Measurements from ENCODE around the gene UTP3. TPM values are rescaled to one million over a fixed set of nuclear protein-coding genes. Genes with fewer than 3 reads are reported as not detected.
"Not testable (repeated sequence)": the region's sequence is repeated elsewhere in the genome, so short reads cannot be mapped to it uniquely, and the experiment has no call there.

Gene UTP3
- 28.0 TPM for polyA plus RNA-seq (2013, experiment 1 of 2)
- polyA plus RNA-seq (2013, experiment 2 of 2): 31.3 TPM

DNA sequence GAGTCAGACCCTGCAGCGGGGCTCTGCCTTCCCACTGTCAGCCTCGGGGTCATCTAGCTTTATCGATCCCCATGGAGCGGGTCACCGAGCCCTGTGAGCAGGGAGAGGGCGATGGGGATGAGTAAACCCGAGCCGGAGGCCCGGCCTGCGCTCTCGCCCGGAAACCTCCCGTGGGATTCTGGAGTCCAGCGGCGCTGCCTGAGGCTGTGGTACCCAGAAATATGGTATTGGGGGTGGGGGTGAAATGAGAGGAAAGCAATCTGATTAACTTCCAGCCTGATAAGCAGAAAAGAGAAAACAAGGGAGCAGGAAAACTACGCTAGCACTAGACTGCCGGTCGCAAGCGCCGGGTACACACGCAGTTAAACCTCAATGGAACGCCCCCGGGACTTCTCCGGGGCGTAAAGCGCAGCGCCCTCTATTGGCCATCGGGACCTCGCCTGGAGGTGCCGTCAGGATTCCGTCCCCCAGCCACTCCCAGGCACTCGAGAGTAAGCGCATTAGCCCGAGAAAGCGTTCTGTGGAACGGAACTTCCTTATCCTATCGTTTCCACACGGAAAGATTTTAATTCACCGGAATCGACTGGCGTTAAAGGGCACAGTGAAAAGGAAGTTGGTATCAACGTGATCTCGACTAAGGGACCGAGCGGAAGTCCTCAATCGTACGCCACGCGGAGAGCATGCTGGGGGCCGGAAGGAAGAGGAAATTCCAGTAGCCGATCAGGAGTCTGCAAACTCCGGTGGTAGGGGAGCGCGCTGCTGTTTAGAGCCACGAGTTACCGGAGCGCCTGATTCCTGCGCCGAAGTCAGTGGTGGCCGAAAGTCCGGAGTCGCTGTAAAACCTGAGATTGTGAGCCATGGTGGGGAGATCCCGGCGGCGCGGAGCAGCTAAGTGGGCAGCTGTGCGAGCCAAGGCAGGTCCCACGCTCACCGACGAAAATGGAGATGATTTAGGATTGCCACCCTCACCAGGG, at the start of gene UTP3:
Gene UTP3 (plus strand): TSS at position 712 of the 974 bp plus-strand sequence. CDS start 146 bp downstream, at position 858.
- Histone ChIP-seq H3K4me1 (ENCODE audit: control insufficient read depth, insufficient read depth, low read length, poor library complexity, severe bottlenecking) (peaks cover 2% of the 10 kb centered on the region), H3K36me3 (ENCODE audit: control insufficient read depth, insufficient read depth, low read length) (peaks cover 24% of the 10 kb centered on the region), H3K27ac (ENCODE audit: low read depth, low read length, severe bottlenecking) (peak within 1 kb of the TSS; percentile 90), H3K4me3 (ENCODE audit: extremely low read depth, insufficient read depth, low read length, poor library complexity, severe bottlenecking) (peak within 1 kb of the TSS; percentile 91), H3K9me3 (ENCODE audit: control insufficient read depth, low read length) (no peaks in the 10 kb centered on the region)
- WGBS, 2 experiments (ENCODE audit: insufficient coverage in 2 of 2): 1% methylated on average over 45 to 54 of the region's 70 CpGs

GRCh38 chr4:70640192-70640591, 48.1 kb upstream of the UTP3 start:
- Histone ChIP-seq H3K27ac (ENCODE audit: low read depth, low read length, severe bottlenecking) (no peak overlapping the region), H3K4me1 (ENCODE audit: control insufficient read depth, insufficient read depth, low read length, poor library complexity, severe bottlenecking) (no peaks in the 10 kb centered on the region), H3K36me3 (ENCODE audit: control insufficient read depth, insufficient read depth, low read length) (no peaks in the 10 kb centered on the region), H3K4me3 (ENCODE audit: extremely low read depth, insufficient read depth, low read length, poor library complexity, severe bottlenecking) (no peak overlapping the region), H3K9me3 (ENCODE audit: control insufficient read depth, low read length) (no peaks in the 10 kb centered on the region)
- WGBS, 2 experiments (ENCODE audit: insufficient coverage in 2 of 2): 57 to 83% methylated on average over 1 of the region's 2 CpGs

DNA sequence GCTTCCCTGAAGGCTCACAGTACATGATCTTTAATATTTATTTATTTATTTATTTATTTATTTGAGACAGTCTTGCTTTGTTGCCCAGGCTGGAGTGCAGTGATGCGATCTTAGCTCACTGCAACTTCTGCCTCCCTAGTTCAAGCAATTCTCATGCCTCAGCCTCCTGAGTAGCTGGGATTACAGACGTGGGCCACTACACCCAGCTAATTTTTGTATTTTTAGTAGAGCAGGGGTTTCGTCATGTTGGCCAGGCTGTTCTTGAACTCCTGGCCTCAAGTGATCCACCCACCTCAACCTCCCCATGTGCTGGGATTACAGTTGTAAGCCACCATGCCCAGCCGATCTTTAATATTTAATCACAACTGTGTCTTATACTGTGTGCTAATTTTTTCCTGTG, 37.6 kb upstream of the UTP3 start:
- not testable (repeated sequence) for H3K27ac ChIP-seq (ENCODE audit: low read depth, low read length, severe bottlenecking); H3K4me1 ChIP-seq (ENCODE audit: control insufficient read depth, insufficient read depth, low read length, poor library complexity, severe bottlenecking); H3K9me3 ChIP-seq (ENCODE audit: control insufficient read depth, low read length); H3K4me3 ChIP-seq (ENCODE audit: extremely low read depth, insufficient read depth, low read length, poor library complexity, severe bottlenecking); H3K36me3 ChIP-seq (ENCODE audit: control insufficient read depth, insufficient read depth, low read length)
- WGBS, 2 experiments (ENCODE audit: insufficient coverage in 2 of 2): 66 to 75% methylated on average over 2 of the region's 4 CpGs

DNA sequence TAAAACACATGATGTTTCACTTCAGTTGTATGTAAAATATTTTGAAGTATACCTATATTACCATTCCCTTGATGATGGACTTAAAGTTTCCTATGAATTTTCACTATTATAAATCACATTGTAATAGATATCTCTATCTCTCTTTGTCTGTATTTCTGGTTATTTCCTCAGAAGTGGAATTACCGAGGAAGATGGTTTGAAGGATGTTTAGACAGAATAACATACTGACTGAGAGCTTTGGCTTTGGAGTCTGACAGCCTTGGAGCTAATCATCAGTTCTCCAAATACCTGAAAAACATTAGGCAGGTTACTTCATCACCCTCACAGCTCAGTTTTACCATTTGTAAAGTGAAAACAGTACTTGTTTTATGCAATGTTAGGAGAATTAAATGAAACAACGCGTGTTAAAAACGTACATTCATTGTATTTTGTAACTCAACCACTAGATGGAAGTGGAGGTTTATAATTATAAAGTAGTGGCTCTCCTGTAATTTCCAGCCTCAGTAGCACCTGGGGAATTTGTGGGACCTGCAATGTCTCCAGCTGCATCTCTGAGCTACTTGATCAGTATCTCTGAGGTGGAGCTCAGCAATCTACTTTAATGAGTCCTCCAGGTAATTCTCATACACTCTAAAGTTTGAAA, 36.3 kb upstream of the UTP3 start:
- Histone ChIP-seq H3K9me3 (ENCODE audit: control insufficient read depth, low read length) (no peaks in the 10 kb centered on the region), H3K4me1 (ENCODE audit: control insufficient read depth, insufficient read depth, low read length, poor library complexity, severe bottlenecking) (no peaks in the 10 kb centered on the region), H3K4me3 (ENCODE audit: extremely low read depth, insufficient read depth, low read length, poor library complexity, severe bottlenecking) (no peak overlapping the region), H3K36me3 (ENCODE audit: control insufficient read depth, insufficient read depth, low read length) (no peaks in the 10 kb centered on the region), H3K27ac (ENCODE audit: low read depth, low read length, severe bottlenecking) (no peak overlapping the region)
- no CpG with 5 or more reads among the region's 4 CpGs for WGBS, 2 experiments (ENCODE audit: insufficient coverage in 2 of 2)

DNA sequence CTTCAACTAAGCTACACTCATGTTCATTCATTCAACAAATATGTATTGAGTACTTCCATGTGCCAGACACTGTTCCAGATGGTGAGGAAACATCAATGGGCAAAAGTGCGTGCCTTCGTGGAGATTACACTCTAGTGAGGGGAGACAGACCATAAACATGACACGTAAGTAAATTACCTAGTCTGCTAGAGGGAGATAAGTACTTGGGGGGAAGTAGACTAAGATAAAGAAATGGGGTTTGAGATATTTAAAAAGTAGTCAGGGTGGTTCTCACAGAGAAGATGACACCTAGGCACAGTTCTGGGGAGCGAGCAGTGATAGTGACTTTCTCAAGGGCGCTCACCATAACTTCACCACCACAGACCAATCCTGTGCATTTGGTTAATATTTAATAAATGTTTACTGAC, 33.7 kb upstream of the UTP3 start:
- no peaks in the 10 kb centered on the region for H3K36me3 ChIP-seq (ENCODE audit: control insufficient read depth, insufficient read depth, low read length)

GRCh38 chr4:70657326-70657725, 31.0 kb upstream of the UTP3 start:
- no peaks in the 10 kb centered on the region for H3K36me3 ChIP-seq (ENCODE audit: control insufficient read depth, insufficient read depth, low read length)
- no peak overlapping the region for H3K4me3 ChIP-seq (ENCODE audit: extremely low read depth, insufficient read depth, low read length, poor library complexity, severe bottlenecking)
- H3K4me1 ChIP-seq (ENCODE audit: control insufficient read depth, insufficient read depth, low read length, poor library complexity, severe bottlenecking): no peaks in the 10 kb centered on the region
- 100% methylated on average over 1 of the region's 5 CpGs; no CpG with 5 or more reads in 1 of the 2 experiments for WGBS, 2 experiments (ENCODE audit: insufficient coverage in 2 of 2)
- H3K9me3 ChIP-seq (ENCODE audit: control insufficient read depth, low read length): no peaks in the 10 kb centered on the region
- H3K27ac ChIP-seq (ENCODE audit: low read depth, low read length, severe bottlenecking): no peak overlapping the region

More for the DNA sequence above, 33.7 kb upstream of the UTP3 start:
- WGBS, 2 experiments (ENCODE audit: insufficient coverage in 2 of 2): 93 to 97% methylated on average over 3 of the region's 5 CpGs
- no peaks in the 10 kb centered on the region for H3K4me1 ChIP-seq (ENCODE audit: control insufficient read depth, insufficient read depth, low read length, poor library complexity, severe bottlenecking)
- no peaks in the 10 kb centered on the region for H3K9me3 ChIP-seq (ENCODE audit: control insufficient read depth, low read length)
- no peak overlapping the region for H3K4me3 ChIP-seq (ENCODE audit: extremely low read depth, insufficient read depth, low read length, poor library complexity, severe bottlenecking)
- no peak overlapping the region for H3K27ac ChIP-seq (ENCODE audit: low read depth, low read length, severe bottlenecking)

- Histone ChIP-seq H3K4me3 (ENCODE audit: extremely low read depth, insufficient read depth, low read length, poor library complexity, severe bottlenecking) (no peak overlapping the region), H3K27ac (ENCODE audit: low read depth, low read length, severe bottlenecking) (no peak overlapping the region), H3K4me1 (ENCODE audit: control insufficient read depth, insufficient read depth, low read length, poor library complexity, severe bottlenecking) (no peaks in the 10 kb centered on the region), H3K9me3 (ENCODE audit: control insufficient read depth, low read length) (no peaks in the 10 kb centered on the region), H3K36me3 (ENCODE audit: control insufficient read depth, insufficient read depth, low read length) (no peaks in the 10 kb centered on the region)
- WGBS, 2 experiments (ENCODE audit: insufficient coverage in 2 of 2): 84 to 94% methylated on average over 2 to 3 of the region's 3 CpGs
Measured at GRCh38 chr4:70658418-70658817, 29.9 kb upstream of the UTP3 start.

- Histone ChIP-seq H3K4me1 (ENCODE audit: control insufficient read depth, insufficient read depth, low read length, poor library complexity, severe bottlenecking) (no peaks in the 10 kb centered on the region), H3K4me3 (ENCODE audit: extremely low read depth, insufficient read depth, low read length, poor library complexity, severe bottlenecking) (no peak overlapping the region), H3K36me3 (ENCODE audit: control insufficient read depth, insufficient read depth, low read length) (no peaks in the 10 kb centered on the region), H3K27ac (ENCODE audit: low read depth, low read length, severe bottlenecking) (no peak overlapping the region), H3K9me3 (ENCODE audit: control insufficient read depth, low read length) (no peaks in the 10 kb centered on the region)
- WGBS, 2 experiments (ENCODE audit: insufficient coverage in 2 of 2): 90 to 100% methylated on average over 2 of the region's 4 CpGs
Measured at GRCh38 chr4:70660106-70660505, 28.2 kb upstream of the UTP3 start.

DNA sequence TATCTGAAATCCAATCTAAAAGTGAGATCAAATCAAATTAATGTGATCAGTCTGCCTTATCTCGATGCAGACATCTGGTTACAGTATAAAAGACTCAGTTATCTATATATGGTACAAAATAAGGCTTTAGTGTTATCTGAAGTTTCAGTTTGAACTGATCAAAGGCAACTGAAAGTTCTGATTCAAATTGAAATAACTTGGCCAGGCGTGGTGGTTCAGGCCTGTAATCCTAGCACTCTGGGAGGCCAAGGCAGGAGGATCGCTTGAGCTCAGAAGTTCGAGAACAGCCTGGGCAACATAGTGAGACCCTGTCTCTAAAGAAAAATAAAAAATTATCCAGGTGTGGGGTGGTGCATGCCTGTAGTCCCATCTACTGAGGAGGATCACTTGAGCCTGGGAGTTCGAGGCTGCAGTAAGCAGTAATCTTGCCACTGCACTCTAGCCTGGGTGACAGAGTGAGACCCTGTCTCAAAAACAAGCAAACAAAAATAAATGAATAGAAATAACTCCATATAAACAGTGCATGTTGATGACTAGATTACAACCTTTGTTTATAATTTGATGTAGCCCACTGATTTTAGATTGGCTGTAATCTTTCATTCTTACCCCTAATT, 26.9 kb upstream of the UTP3 start:
- H3K4me3 ChIP-seq (ENCODE audit: extremely low read depth, insufficient read depth, low read length, poor library complexity, severe bottlenecking); H3K36me3 ChIP-seq (ENCODE audit: control insufficient read depth, insufficient read depth, low read length); H3K9me3 ChIP-seq (ENCODE audit: control insufficient read depth, low read length); H3K27ac ChIP-seq (ENCODE audit: low read depth, low read length, severe bottlenecking); H3K4me1 ChIP-seq (ENCODE audit: control insufficient read depth, insufficient read depth, low read length, poor library complexity, severe bottlenecking): not testable (repeated sequence)
- 82 to 100% methylated on average over 3 of the region's 5 CpGs for WGBS, 2 experiments (ENCODE audit: insufficient coverage in 2 of 2)

GRCh38 chr4:70666369-70666768, 22.0 kb upstream of the UTP3 start, which contains the start of gene JCHAIN:
Gene JCHAIN (minus strand): TSS chr4:70666508. CDS start chr4:70666490, 18 bp downstream.
- H3K4me3 ChIP-seq (ENCODE audit: extremely low read depth, insufficient read depth, low read length, poor library complexity, severe bottlenecking): no peak within 1 kb of the TSS
- no peaks in the 10 kb centered on the region for H3K9me3 ChIP-seq (ENCODE audit: control insufficient read depth, low read length)
- H3K27ac ChIP-seq (ENCODE audit: low read depth, low read length, severe bottlenecking): no peak within 1 kb of the TSS
- no peaks in the 10 kb centered on the region for H3K36me3 ChIP-seq (ENCODE audit: control insufficient read depth, insufficient read depth, low read length)
- WGBS, 2 experiments (ENCODE audit: insufficient coverage in 2 of 2): 80% methylated on average over 1 of the region's 1 CpG; no CpG with 5 or more reads in 1 of the 2 experiments
- H3K4me1 ChIP-seq (ENCODE audit: control insufficient read depth, insufficient read depth, low read length, poor library complexity, severe bottlenecking): no peaks in the 10 kb centered on the region
